GM23338 (cell line): ENCODE results near the gene SLC5A7. TPM values are rescaled to one million over a fixed set of nuclear protein-coding genes. Genes with fewer than 3 reads are reported as not detected.

ENCODE experiments used
- ATAC-seq: fragments of 200-7000 bp; cut with Tn5 transposase; 3 replicates; pipeline ENCODE4 v1.9.1; 2020
- DNase-seq: peaks from one replicate; pipeline ENCODE4 v3.0.0-alpha.2; 2015; ENCODE audit warnings: low spot score
- H2AFZ ChIP-seq: fragments of 200-600 bp; sonication (generic); 2 replicates; pipeline ENCODE4 v1.8.0; 2016; ENCODE audit warnings: antibody characterized with exemption, mild to moderate bottlenecking, moderate library complexity
- H3F3A ChIP-seq: fragments of 200-600 bp; sonication (generic); replicated peaks from 2 replicates; pipeline ENCODE4 v1.8.0; 2017; ENCODE audit warnings: antibody characterized with exemption, mixed run types, low read depth
- H3K27ac ChIP-seq: fragments of 200-600 bp; sonication (generic); 2 replicates; pipeline ENCODE4 v1.6.1; 2016; ENCODE audit warnings: low read depth
- H3K27me3 ChIP-seq: fragments of 200-600 bp; sonication (generic); 2 replicates; pipeline ENCODE4 v1.8.0; 2016; ENCODE audit warnings: mild to moderate bottlenecking, mixed run types, moderate library complexity; ENCODE audit not compliant: insufficient read depth
- H3K36me3 ChIP-seq: fragments of 200-600 bp; sonication (generic); 2 replicates; pipeline ENCODE4 v1.8.0; 2016; ENCODE audit warnings: mild to moderate bottlenecking; ENCODE audit not compliant: insufficient read depth
- H3K4me1 ChIP-seq: fragments of 200-600 bp; sonication (generic); 2 replicates; pipeline ENCODE4 v1.8.0; 2016; ENCODE audit warnings: mild to moderate bottlenecking, moderate library complexity; ENCODE audit not compliant: insufficient read depth
- H3K4me2 ChIP-seq: fragments of 200-600 bp; sonication (generic); 2 replicates; pipeline ENCODE4 v1.7.1; 2017; ENCODE audit warnings: mixed run types
- H3K4me3 ChIP-seq: fragments of 200-600 bp; sonication (generic); 2 replicates; pipeline ENCODE4 v1.6.1; 2016; ENCODE audit warnings: mixed run types
- H3K79me2 ChIP-seq: fragments of 200-600 bp; sonication (generic); replicated peaks from 2 replicates; pipeline ENCODE4 v1.8.0; 2017; ENCODE audit warnings: mild to moderate bottlenecking; ENCODE audit not compliant: insufficient read depth
- H3K9me2 ChIP-seq: fragments of 200-600 bp; sonication (generic); 2 replicates; pipeline ENCODE4 v1.8.0; 2017; ENCODE audit not compliant: insufficient read depth
- H4K20me1 ChIP-seq: fragments of 200-600 bp; sonication (generic); replicated peaks from 2 replicates; pipeline ENCODE4 v1.8.0; 2017; ENCODE audit warnings: mild to moderate bottlenecking; ENCODE audit not compliant: insufficient read depth
- H3K27ac Mint-ChIP-seq: 2 replicates; pipeline ENCODE4 v1.8.0; 2020; ENCODE audit warnings: inconsistent platforms, mild to moderate bottlenecking, moderate library complexity, mixed read lengths
- H3K27me3 Mint-ChIP-seq: 3 replicates; pipeline ENCODE4 v1.8.0; 2022; ENCODE audit warnings: low read depth, mild to moderate bottlenecking, moderate library complexity, mixed read lengths, inconsistent platforms; ENCODE audit not compliant: insufficient read depth, poor library complexity
- H3K36me3 Mint-ChIP-seq: 3 replicates; pipeline ENCODE4 v1.8.0; 2021; ENCODE audit warnings: low read depth, mild to moderate bottlenecking, inconsistent platforms, moderate library complexity, mixed read lengths
- H3K4me1 Mint-ChIP-seq: 3 replicates; pipeline ENCODE4 v1.8.0; 2020; ENCODE audit warnings: mild to moderate bottlenecking, inconsistent platforms, mixed read lengths
- H3K4me3 Mint-ChIP-seq: 3 replicates; pipeline ENCODE4 v1.8.0; 2021; ENCODE audit warnings: moderate library complexity, mild to moderate bottlenecking, inconsistent platforms, mixed read lengths
- H3K9me3 Mint-ChIP-seq: 3 replicates; pipeline ENCODE4 v1.8.0; 2020; ENCODE audit warnings: moderate library complexity, mild to moderate bottlenecking, inconsistent platforms, mixed read lengths
- CREB1 ChIP-seq: fragments of 250-450 bp; sonication (Bioruptor Pico); IDR thresholded peaks from 2 replicates; pipeline ENCODE4 v1.5.0; 2020; ENCODE audit warnings: low read depth, mild to moderate bottlenecking, moderate library complexity
- EZH2 ChIP-seq: fragments of 200-600 bp; sonication (generic); IDR thresholded peaks from one replicate; pipeline ENCODE4 v1.8.0; 2017; ENCODE audit warnings: antibody characterized with exemption, mild to moderate bottlenecking, low read depth; ENCODE audit not compliant: unreplicated experiment
- EZH2phosphoT487 ChIP-seq: fragments of 200-600 bp; sonication (generic); IDR thresholded peaks from one replicate; pipeline ENCODE4 v1.8.1; 2018; ENCODE audit warnings: antibody characterized with exemption; ENCODE audit not compliant: unreplicated experiment
- JUNB ChIP-seq: IDR thresholded peaks from one replicate; pipeline ENCODE4 v1.6.1; 2016; ENCODE audit warnings: antibody characterized with exemption; ENCODE audit not compliant: unreplicated experiment
- NANOG ChIP-seq: IDR thresholded peaks from 2 replicates; pipeline ENCODE4 v1.6.1; 2016; ENCODE audit warnings: antibody characterized with exemption, borderline replicate concordance
- POLR2AphosphoS5 ChIP-seq: IDR thresholded peaks from 2 replicates; pipeline ENCODE4 v1.6.1; 2016; ENCODE audit warnings: antibody characterized with exemption, low read depth
- REST ChIP-seq: IDR thresholded peaks from one replicate; pipeline ENCODE4 v1.6.1; 2018; ENCODE audit warnings: antibody characterized with exemption; ENCODE audit not compliant: unreplicated experiment
- STAT1 ChIP-seq: IDR thresholded peaks from one replicate; pipeline ENCODE4 v1.6.1; 2016; ENCODE audit warnings: antibody characterized with exemption; ENCODE audit not compliant: unreplicated experiment
- ZNF114 ChIP-seq: fragments of 250-450 bp; sonication (Bioruptor Pico); IDR thresholded peaks from 2 replicates; pipeline ENCODE4 v1.5.0; 2020; ENCODE audit warnings: mild to moderate bottlenecking, moderate library complexity
- ZNF331 ChIP-seq: fragments of 250-450 bp; sonication (Bioruptor Pico); IDR thresholded peaks from 2 replicates; pipeline ENCODE4 v1.5.0; 2020; ENCODE audit warnings: low read depth, mild to moderate bottlenecking, moderate library complexity
- polyA plus RNA-seq: library from polyadenylated mRNA; unstranded; fragments of >200 nt; fragmentation: Nextera tagmentation; extraction: Ambion mirVana; gene quantifications from 2 replicates; pipeline ENCODE4 v1.2.1, GENCODE V29; 2016
- total RNA-seq: library from RNA; depleted of rRNA; stranded (reverse); fragments of >200 nt; shearing (Covaris generic); gene quantifications from 2 replicates; pipeline ENCODE4 v1.2.3, GENCODE V29; 2014
- TF ChIP-seq, protein P1 (sequence below): fragments of 250-450 bp; sonication (Bioruptor Pico); IDR thresholded peaks from 2 replicates; pipeline ENCODE4 v1.5.0; 2020; ENCODE audit warnings: mild to moderate bottlenecking, moderate library complexity
- TF ChIP-seq, protein P2 (sequence below), 2 experiments: fragments of 200-600 bp in 1 of 2; sonication (generic) in 1 of 2; conservative IDR thresholded peaks; 2 replicates each; pipeline versions ENCODE4 v1.5.1 to v1.6.1; 2016 to 2017; ENCODE audit warnings: antibody characterized with exemption in 2 of 2, low read depth in 2 of 2, mild to moderate bottlenecking in 2 of 2, moderate library complexity in 1 of 2
- TF ChIP-seq, protein P3 (sequence below): IDR thresholded peaks from 2 replicates; pipeline ENCODE4 v1.6.1; 2016; ENCODE audit warnings: antibody characterized with exemption

Gene SLC5A7
- total and polyA plus RNA-seq, 2 experiments from 2014 or later: 0.05 to 0.17 TPM

DNA sequence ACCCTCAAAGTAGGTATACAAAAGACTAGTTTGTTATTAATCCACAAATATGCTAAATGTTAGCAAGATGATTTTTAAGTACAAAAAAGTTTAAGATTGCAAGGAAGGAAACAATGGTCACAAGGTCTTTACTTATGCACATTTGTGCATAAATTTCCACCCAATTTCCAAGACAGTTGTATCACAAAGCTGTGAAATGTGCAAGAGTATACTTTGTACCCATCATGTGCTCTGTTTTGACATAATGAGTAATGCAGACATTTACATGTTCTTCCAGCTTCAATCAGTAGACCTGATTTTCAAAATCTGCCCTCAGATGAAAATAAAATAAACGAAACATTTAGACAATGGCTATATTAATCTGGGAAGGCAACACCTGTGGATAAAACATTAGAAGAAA, 27.0 kb downstream of the SLC5A7 start:
- no peak overlapping the region for H3K27ac ChIP-seq
- TF ChIP-seq, protein P1, sequence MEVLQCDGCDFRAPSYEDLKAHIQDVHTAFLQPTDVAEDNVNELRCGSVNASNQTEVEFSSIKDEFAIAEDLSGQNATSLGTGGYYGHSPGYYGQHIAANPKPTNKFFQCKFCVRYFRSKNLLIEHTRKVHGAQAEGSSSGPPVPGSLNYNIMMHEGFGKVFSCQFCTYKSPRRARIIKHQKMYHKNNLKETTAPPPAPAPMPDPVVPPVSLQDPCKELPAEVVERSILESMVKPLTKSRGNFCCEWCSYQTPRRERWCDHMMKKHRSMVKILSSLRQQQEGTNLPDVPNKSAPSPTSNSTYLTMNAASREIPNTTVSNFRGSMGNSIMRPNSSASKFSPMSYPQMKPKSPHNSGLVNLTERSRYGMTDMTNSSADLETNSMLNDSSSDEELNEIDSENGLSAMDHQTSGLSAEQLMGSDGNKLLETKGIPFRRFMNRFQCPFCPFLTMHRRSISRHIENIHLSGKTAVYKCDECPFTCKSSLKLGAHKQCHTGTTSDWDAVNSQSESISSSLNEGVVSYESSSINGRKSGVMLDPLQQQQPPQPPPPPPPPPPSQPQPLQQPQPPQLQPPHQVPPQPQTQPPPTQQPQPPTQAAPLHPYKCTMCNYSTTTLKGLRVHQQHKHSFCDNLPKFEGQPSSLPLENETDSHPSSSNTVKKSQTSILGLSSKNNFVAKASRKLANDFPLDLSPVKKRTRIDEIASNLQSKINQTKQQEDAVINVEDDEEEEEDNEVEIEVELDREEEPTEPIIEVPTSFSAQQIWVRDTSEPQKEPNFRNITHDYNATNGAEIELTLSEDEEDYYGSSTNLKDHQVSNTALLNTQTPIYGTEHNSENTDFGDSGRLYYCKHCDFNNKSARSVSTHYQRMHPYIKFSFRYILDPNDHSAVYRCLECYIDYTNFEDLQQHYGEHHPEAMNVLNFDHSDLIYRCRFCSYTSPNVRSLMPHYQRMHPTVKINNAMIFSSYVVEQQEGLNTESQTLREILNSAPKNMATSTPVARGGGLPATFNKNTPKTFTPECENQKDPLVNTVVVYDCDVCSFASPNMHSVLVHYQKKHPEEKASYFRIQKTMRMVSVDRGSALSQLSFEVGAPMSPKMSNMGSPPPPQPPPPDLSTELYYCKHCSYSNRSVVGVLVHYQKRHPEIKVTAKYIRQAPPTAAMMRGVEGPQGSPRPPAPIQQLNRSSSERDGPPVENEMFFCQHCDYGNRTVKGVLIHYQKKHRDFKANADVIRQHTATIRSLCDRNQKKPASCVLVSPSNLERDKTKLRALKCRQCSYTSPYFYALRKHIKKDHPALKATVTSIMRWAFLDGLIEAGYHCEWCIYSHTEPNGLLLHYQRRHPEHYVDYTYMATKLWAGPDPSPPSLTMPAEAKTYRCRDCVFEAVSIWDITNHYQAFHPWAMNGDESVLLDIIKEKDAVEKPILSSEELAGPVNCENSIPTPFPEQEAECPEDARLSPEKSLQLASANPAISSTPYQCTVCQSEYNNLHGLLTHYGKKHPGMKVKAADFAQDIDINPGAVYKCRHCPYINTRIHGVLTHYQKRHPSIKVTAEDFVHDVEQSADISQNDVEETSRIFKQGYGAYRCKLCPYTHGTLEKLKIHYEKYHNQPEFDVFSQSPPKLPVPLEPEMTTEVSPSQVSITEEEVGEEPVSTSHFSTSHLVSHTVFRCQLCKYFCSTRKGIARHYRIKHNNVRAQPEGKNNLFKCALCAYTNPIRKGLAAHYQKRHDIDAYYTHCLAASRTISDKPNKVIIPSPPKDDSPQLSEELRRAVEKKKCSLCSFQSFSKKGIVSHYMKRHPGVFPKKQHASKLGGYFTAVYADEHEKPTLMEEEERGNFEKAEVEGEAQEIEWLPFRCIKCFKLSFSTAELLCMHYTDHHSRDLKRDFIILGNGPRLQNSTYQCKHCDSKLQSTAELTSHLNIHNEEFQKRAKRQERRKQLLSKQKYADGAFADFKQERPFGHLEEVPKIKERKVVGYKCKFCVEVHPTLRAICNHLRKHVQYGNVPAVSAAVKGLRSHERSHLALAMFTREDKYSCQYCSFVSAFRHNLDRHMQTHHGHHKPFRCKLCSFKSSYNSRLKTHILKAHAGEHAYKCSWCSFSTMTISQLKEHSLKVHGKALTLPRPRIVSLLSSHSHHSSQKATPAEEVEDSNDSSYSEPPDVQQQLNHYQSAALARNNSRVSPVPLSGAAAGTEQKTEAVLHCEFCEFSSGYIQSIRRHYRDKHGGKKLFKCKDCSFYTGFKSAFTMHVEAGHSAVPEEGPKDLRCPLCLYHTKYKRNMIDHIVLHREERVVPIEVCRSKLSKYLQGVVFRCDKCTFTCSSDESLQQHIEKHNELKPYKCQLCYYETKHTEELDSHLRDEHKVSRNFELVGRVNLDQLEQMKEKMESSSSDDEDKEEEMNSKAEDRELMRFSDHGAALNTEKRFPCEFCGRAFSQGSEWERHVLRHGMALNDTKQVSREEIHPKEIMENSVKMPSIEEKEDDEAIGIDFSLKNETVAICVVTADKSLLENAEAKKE (CRISPR knock-in tag): no peak
- no peak for TF ChIP-seq ZNF114 (CRISPR knock-in tag)
- TF ChIP-seq EZH2: no peak
- TF ChIP-seq REST: no peak
- no peak for TF ChIP-seq JUNB
- TF ChIP-seq, protein P2, sequence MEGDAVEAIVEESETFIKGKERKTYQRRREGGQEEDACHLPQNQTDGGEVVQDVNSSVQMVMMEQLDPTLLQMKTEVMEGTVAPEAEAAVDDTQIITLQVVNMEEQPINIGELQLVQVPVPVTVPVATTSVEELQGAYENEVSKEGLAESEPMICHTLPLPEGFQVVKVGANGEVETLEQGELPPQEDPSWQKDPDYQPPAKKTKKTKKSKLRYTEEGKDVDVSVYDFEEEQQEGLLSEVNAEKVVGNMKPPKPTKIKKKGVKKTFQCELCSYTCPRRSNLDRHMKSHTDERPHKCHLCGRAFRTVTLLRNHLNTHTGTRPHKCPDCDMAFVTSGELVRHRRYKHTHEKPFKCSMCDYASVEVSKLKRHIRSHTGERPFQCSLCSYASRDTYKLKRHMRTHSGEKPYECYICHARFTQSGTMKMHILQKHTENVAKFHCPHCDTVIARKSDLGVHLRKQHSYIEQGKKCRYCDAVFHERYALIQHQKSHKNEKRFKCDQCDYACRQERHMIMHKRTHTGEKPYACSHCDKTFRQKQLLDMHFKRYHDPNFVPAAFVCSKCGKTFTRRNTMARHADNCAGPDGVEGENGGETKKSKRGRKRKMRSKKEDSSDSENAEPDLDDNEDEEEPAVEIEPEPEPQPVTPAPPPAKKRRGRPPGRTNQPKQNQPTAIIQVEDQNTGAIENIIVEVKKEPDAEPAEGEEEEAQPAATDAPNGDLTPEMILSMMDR (conservative IDR thresholded peaks at IDR 0.05; ENCODE audit: low read depth in 2 of 2): no peak
- TF ChIP-seq, protein P3, sequence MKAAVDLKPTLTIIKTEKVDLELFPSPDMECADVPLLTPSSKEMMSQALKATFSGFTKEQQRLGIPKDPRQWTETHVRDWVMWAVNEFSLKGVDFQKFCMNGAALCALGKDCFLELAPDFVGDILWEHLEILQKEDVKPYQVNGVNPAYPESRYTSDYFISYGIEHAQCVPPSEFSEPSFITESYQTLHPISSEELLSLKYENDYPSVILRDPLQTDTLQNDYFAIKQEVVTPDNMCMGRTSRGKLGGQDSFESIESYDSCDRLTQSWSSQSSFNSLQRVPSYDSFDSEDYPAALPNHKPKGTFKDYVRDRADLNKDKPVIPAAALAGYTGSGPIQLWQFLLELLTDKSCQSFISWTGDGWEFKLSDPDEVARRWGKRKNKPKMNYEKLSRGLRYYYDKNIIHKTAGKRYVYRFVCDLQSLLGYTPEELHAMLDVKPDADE: no peak
- no peak for TF ChIP-seq EZH2phosphoT487
- TF ChIP-seq STAT1: no peak
- no peak for TF ChIP-seq POLR2AphosphoS5
- TF ChIP-seq ZNF331 (CRISPR knock-in tag): no peak
- TF ChIP-seq CREB1 (CRISPR knock-in tag): no peak
- no peak for TF ChIP-seq NANOG
- no peaks in the 10 kb centered on the region for H4K20me1 ChIP-seq
- Mint-ChIP-seq H3K9me3 (peaks cover 18% of the 10 kb centered on the region), H3K27ac (no peak overlapping the region), H3K36me3 (peaks cover 13% of the 10 kb centered on the region; the same call in 2 of the 3 replicates), H3K4me1 (no peaks in the 10 kb centered on the region), H3K4me3 (no peak overlapping the region), H3K27me3 (no peaks in the 10 kb centered on the region)
- peaks cover 10% of the 10 kb centered on the region; the same call in 1 of the 2 replicates for H3K9me2 ChIP-seq
- no peak overlapping the region for H2AFZ ChIP-seq
- H3K4me2 ChIP-seq: no peak overlapping the region
- DNase-seq (no peak), ATAC-seq (no peak)
- no peaks in the 10 kb centered on the region for H3K79me2 ChIP-seq
- no peaks in the 10 kb centered on the region for H3F3A ChIP-seq
- H3K27me3 ChIP-seq: no peaks in the 10 kb centered on the region
- H3K36me3 ChIP-seq: 0 out of 2 replicates have a peak, but pooled peaks cover 4% of the 10 kb centered on the region
- no peaks in the 10 kb centered on the region for H3K4me1 ChIP-seq
- H3K4me3 ChIP-seq: no peak overlapping the region
